HCT116 (cell line): ENCODE data around the gene CEP152. TPM values are rescaled to one million over a fixed set of nuclear protein-coding genes. Genes with fewer than 3 reads are reported as not detected.
"Not testable (repeated sequence)": the region's sequence is repeated elsewhere in the genome, so short reads cannot be mapped to it uniquely, and the experiment has no call there.

ENCODE experiments used
- ATAC-seq: fragments of 200-7000 bp; cut with Tn5 transposase; 2 replicates; pipeline ENCODE4 v1.9.1; 2020; ENCODE audit warnings: mild to moderate bottlenecking, moderate library complexity
- BruUV-seq: library from RNA; stranded (reverse); fragments of 400-500 nt; replicated peaks from 2 replicates; lab custom pipeline; 2021; lab: Mats Ljungman, UMichigan
- CTCF ChIA-PET: fragments of 300-600 bp; sonication (Branson Sonifier 250); formaldehyde crosslinking; loops from one replicate; lab custom pipeline; 2021; ENCODE audit warnings: antibody characterized with exemption; lab: Charles Lee
- POLR2A ChIA-PET: fragments of 300-600, 350-600 bp; sonication (Branson Sonifier 250); formaldehyde crosslinking; loops from one replicate; lab custom pipeline; 2021; ENCODE audit warnings: antibody characterized with exemption; lab: Charles Lee
- RAD21 ChIA-PET, 2 experiments: fragments of 300-600 bp; sonication (Branson Sonifier 250); formaldehyde crosslinking; loops; one replicate each; lab custom pipeline; 2023; ENCODE audit warnings: low total read pairs in 2 of 2; ENCODE audit not compliant: uncharacterized antibody in 2 of 2, unreplicated experiment in 2 of 2, low non-redundant PET in 1 of 2; lab: Charles Lee
- DNase-seq: peaks from one replicate; pipeline ENCODE4 v3.0.0-alpha.2; 2010; ENCODE audit warnings: low read depth, low spot score
- H2AFZ ChIP-seq: fragments of 200-600 bp; shearing (Covaris generic), sonication (generic); 2 replicates; pipeline ENCODE4 v1.6.1; 2017; ENCODE audit warnings: low read depth, mixed run types, mixed read lengths, antibody characterized with exemption, low read length; ENCODE audit not compliant: poor library complexity, severe bottlenecking
- H3K27ac ChIP-seq: 2 replicates; pipeline ENCODE4 v1.5.1; 2012; ENCODE audit warnings: low read depth, low read length
- H3K27me3 ChIP-seq: fragments of 200-600 bp; sonication (generic); 2 replicates; pipeline ENCODE4 v1.6.1; 2016; ENCODE audit warnings: mixed run types, low read length, mixed read lengths; ENCODE audit not compliant: insufficient read depth
- H3K36me3 ChIP-seq, 2 experiments: fragments of 200-500 bp in 1 of 2; fragments of 200-600 bp in 1 of 2; sonication (Bioruptor generic) in 1 of 2; sonication (generic) in 1 of 2; 2 replicates each; pipeline versions ENCODE4 v1.5.1 to v1.6.1; 2014 to 2016; ENCODE audit warnings: low read length in 2 of 2, inconsistent platforms in 1 of 2, mixed read lengths in 1 of 2, mixed run types in 1 of 2; ENCODE audit not compliant: insufficient read depth in 2 of 2, control insufficient read depth in 1 of 2
- H3K4me1 ChIP-seq, 2 experiments: fragments of 200-600 bp in 1 of 2; sonication (generic) in 1 of 2; 2 replicates each; pipeline versions ENCODE4 v1.5.1 to v1.6.1; 2012 to 2017; ENCODE audit warnings: low read length in 2 of 2, inconsistent platforms in 1 of 2, mild to moderate bottlenecking in 1 of 2, mixed read lengths in 1 of 2, mixed run types in 1 of 2, moderate library complexity in 1 of 2; ENCODE audit not compliant: insufficient read depth in 2 of 2, control insufficient read depth in 1 of 2
- H3K4me2 ChIP-seq: fragments of 200-600 bp; sonication (generic); 2 replicates; pipeline ENCODE4 v1.6.1; 2017; ENCODE audit warnings: mixed run types, low read length, mixed read lengths
- H3K4me3 ChIP-seq, 2 experiments: fragments of 200-600 bp in 1 of 2; sonication (generic) in 1 of 2; replicated peaks in 1 of 2; 2 replicates each; pipeline ENCODE4 v1.5.1; 2011 to 2016; ENCODE audit warnings: low read length in 2 of 2, control low read depth in 1 of 2, low read depth in 1 of 2, mild to moderate bottlenecking in 1 of 2, mixed read lengths in 1 of 2, mixed run types in 1 of 2
- H3K79me2 ChIP-seq: fragments of 200-600 bp; sonication (generic); 2 replicates; pipeline ENCODE4 v1.6.1; 2017; ENCODE audit warnings: mild to moderate bottlenecking, mixed run types, low read length, moderate library complexity, mixed read lengths; ENCODE audit not compliant: insufficient read depth
- H3K9ac ChIP-seq: fragments of 200-600 bp; sonication (generic); 2 replicates; pipeline ENCODE4 v1.6.1; 2016; ENCODE audit warnings: low read length, mixed read lengths
- H3K9me2 ChIP-seq: fragments of 200-600 bp; sonication (generic), shearing (Covaris generic); 2 replicates; pipeline ENCODE4 v1.6.1; 2017; ENCODE audit warnings: mixed run types, mild to moderate bottlenecking, moderate library complexity; ENCODE audit not compliant: insufficient read depth
- H3K9me3 ChIP-seq, 2 experiments: fragments of 200-500 bp in 1 of 2; fragments of 200-600 bp in 1 of 2; sonication (Bioruptor generic) in 1 of 2; sonication (generic) in 1 of 2; 2 replicates each; pipeline ENCODE4 v1.6.1; 2014 to 2017; ENCODE audit warnings: low read length in 2 of 2, mixed read lengths in 2 of 2, inconsistent platforms in 1 of 2, low read depth in 1 of 2, mild to moderate bottlenecking in 1 of 2, mixed run types in 1 of 2, moderate library complexity in 1 of 2; ENCODE audit not compliant: control insufficient read depth in 1 of 2, insufficient read depth in 1 of 2
- H4K20me1 ChIP-seq: fragments of 200-600 bp; sonication (generic), shearing (Covaris generic); 2 replicates; pipeline ENCODE4 v1.6.1; 2017; ENCODE audit warnings: mixed run types, mild to moderate bottlenecking, moderate library complexity; ENCODE audit not compliant: insufficient read depth
- CEBPB ChIP-seq: IDR thresholded peaks from 2 replicates; pipeline ENCODE4 v1.6.1; 2012; ENCODE audit warnings: low read depth
- EGR1 ChIP-seq: IDR thresholded peaks from 2 replicates; pipeline ENCODE4 v1.6.1; 2012; ENCODE audit warnings: low read depth
- FOSL1 ChIP-seq: IDR thresholded peaks from 2 replicates; pipeline ENCODE4 v1.6.1; 2012; ENCODE audit warnings: low read depth
- JUND ChIP-seq: IDR thresholded peaks from 2 replicates; pipeline ENCODE4 v1.6.1; 2012
- RAD21 ChIP-seq: IDR thresholded peaks from 2 replicates; pipeline ENCODE4 v1.6.1; 2012; ENCODE audit warnings: low read depth, mild to moderate bottlenecking
- SIN3A ChIP-seq: IDR thresholded peaks from 2 replicates; pipeline ENCODE4 v1.6.1; 2012; ENCODE audit warnings: low read depth
- SRF ChIP-seq: IDR thresholded peaks from 2 replicates; pipeline ENCODE4 v1.6.1; 2012; ENCODE audit warnings: low read depth
- TCF7L2 ChIP-seq: IDR thresholded peaks from 2 replicates; pipeline ENCODE4 v1.7.0; 2011; ENCODE audit warnings: borderline replicate concordance, inconsistent platforms; ENCODE audit not compliant: insufficient read depth, insufficient read length; ENCODE audit errors: extremely low read depth
- ZFX ChIP-seq: fragments of 450-650 bp; IDR thresholded peaks from 2 replicates; pipeline ENCODE4 v1.6.1; 2017
- intact Hi-C: fragments of 100-400 bp; cut with micrococcal nuclease; formaldehyde crosslinking; loops from 2 replicates; pipeline ENCODE4 v1.10.0; 2022
- total RNA-seq: library from RNA; stranded (reverse); gene quantifications from one replicate; pipeline ENCODE4 v1.2.1, GENCODE V29; 2021; ENCODE audit not compliant: unreplicated experiment
- TF ChIP-seq, protein P1 (sequence below), 3 experiments: fragments of 200-600 bp in 1 of 3; sonication (generic) in 1 of 3; IDR thresholded peaks in 2 of 3; conservative IDR thresholded peaks in 1 of 3; 2 replicates each; pipeline ENCODE4 v1.5.1; 2012 to 2017; ENCODE audit warnings: low read depth in 2 of 3, low read length in 2 of 3, antibody characterized with exemption in 1 of 3, borderline replicate concordance in 1 of 3, control low read depth in 1 of 3, mild to moderate bottlenecking in 1 of 3, mixed read lengths in 1 of 3, mixed run types in 1 of 3, moderate library complexity in 1 of 3; ENCODE audit not compliant: insufficient read depth in 1 of 3
- TF ChIP-seq, protein P2 (sequence below): IDR thresholded peaks from 2 replicates; pipeline ENCODE4 v1.6.1; 2011; ENCODE audit warnings: mild to moderate bottlenecking, low read length, moderate library complexity; ENCODE audit not compliant: insufficient replicate concordance; ENCODE audit errors: extremely low read depth
- TF ChIP-seq, protein P3 (sequence below): IDR thresholded peaks from 2 replicates; pipeline ENCODE4 v1.6.1; 2012; ENCODE audit warnings: low read depth

CEP152 gene
- total RNA-seq, 1 experiment from 2014 or later: 19.7 TPM

DNA sequence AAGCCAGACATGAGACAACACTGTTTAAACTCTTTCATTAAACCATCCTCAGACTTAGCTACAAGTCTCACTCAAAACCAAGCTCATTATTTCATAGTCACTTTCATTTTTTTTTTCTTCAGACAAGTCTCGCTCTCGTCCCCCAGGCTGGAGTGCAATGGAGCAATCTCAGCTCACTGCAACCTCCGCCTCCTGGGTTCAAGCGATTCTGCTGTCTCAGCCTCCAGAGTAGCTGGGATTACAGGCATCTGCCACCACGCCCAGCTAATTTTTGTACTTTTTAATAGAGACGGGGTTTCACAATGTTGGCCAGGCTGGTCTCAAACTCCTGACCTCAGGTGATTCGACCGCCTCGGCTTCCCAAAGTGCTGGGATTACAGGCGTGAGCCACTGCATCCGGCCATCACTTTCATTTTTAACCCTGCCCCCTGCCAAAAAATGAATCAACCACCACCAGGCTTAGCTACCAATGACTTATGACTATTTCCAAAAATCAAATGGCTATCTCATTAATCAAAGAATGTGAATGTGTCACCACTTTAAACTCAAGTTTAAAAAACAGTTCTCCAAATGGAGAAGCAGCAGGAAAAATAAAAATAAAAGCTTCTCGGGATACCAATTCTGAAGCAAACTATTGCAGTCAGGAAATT, 20.3 kb downstream of the CEP152 start:
- ATAC-seq, H3K9me3 ChIP-seq, H3K4me2 ChIP-seq, H3K4me1 ChIP-seq, DNase-seq, H3K79me2 ChIP-seq, RAD21 ChIA-PET, H3K9ac ChIP-seq, POLR2A ChIA-PET, H4K20me1 ChIP-seq, H3K9me2 ChIP-seq, H3K4me3 ChIP-seq, H3K27ac ChIP-seq, H3K27me3 ChIP-seq, H2AFZ ChIP-seq, BruUV-seq, intact Hi-C loops: not testable (repeated sequence)
- peaks cover 10 to 17% of the 10 kb centered on the region in 2 experiments; a peak in 3 of 4 replicates for H3K36me3 ChIP-seq
- CTCF ChIA-PET: interaction anchor here (3.2 kb wide), 1 partner anchor 11 kb away, joined by 10 read pairs; no protein-coding TSS in a partner anchor

DNA sequence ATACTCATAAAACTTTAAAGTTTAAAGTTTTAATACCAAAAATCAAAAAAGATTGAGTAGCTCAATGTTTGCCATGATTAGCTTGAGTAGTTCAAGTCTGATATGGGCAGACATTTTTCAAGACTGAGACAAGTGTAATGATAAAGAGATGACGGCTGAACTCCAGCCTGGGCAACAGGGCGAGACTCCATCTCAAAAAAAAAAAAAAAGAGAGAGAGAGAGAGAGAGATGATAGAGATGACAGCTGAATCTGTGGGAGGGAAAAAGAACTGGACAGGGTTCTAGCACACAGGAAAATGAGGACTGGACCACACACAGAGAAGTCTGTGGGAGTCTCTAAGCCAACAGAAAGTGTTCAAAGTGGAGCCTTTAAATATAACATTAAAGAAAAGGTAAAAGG, 25.2 kb downstream of the CEP152 start:
- H3K4me3 ChIP-seq: no peak overlapping the region
- no TSS peak for BruUV-seq
- ChIA-PET CTCF (no interaction called here), POLR2A (no interaction called here), RAD21 (no interaction called here)
- no peak overlapping the region for H3K27ac ChIP-seq
- peaks cover 21 to 26% of the 10 kb centered on the region in 2 experiments; a peak in 3 of 4 replicates for H3K36me3 ChIP-seq
- DNase-seq (no peak), ATAC-seq (no peak)
- H3K9me2 ChIP-seq: no peaks in the 10 kb centered on the region
- H3K9ac ChIP-seq: no peak overlapping the region
- no peak overlapping the region for H3K4me2 ChIP-seq
- H3K79me2 ChIP-seq: no peaks in the 10 kb centered on the region
- H3K4me1 ChIP-seq: no peaks in the 10 kb centered on the region
- H3K27me3 ChIP-seq: no peaks in the 10 kb centered on the region
- H4K20me1 ChIP-seq: no peaks in the 10 kb centered on the region
- H2AFZ ChIP-seq: no peak overlapping the region
- no peaks in the 10 kb centered on the region for H3K9me3 ChIP-seq
- intact Hi-C loops: no loop called here
- TF ChIP-seq, protein P1, sequence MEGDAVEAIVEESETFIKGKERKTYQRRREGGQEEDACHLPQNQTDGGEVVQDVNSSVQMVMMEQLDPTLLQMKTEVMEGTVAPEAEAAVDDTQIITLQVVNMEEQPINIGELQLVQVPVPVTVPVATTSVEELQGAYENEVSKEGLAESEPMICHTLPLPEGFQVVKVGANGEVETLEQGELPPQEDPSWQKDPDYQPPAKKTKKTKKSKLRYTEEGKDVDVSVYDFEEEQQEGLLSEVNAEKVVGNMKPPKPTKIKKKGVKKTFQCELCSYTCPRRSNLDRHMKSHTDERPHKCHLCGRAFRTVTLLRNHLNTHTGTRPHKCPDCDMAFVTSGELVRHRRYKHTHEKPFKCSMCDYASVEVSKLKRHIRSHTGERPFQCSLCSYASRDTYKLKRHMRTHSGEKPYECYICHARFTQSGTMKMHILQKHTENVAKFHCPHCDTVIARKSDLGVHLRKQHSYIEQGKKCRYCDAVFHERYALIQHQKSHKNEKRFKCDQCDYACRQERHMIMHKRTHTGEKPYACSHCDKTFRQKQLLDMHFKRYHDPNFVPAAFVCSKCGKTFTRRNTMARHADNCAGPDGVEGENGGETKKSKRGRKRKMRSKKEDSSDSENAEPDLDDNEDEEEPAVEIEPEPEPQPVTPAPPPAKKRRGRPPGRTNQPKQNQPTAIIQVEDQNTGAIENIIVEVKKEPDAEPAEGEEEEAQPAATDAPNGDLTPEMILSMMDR (IDR thresholded peaks at IDR 0.05 in 2 of 3, conservative IDR thresholded peaks at IDR 0.05 in 1 of 3; ENCODE audit: borderline replicate concordance in 1 of 3, insufficient read depth in 1 of 3, low read depth in 2 of 3, low read length in 2 of 3): no peak
- TF ChIP-seq TCF7L2 (no peak), RAD21 (no peak), JUND (no peak), FOSL1 (no peak), EGR1 (no peak), SIN3A (no peak), SRF (no peak), ZFX (no peak), CEBPB (no peak)
- TF ChIP-seq, protein P2, sequence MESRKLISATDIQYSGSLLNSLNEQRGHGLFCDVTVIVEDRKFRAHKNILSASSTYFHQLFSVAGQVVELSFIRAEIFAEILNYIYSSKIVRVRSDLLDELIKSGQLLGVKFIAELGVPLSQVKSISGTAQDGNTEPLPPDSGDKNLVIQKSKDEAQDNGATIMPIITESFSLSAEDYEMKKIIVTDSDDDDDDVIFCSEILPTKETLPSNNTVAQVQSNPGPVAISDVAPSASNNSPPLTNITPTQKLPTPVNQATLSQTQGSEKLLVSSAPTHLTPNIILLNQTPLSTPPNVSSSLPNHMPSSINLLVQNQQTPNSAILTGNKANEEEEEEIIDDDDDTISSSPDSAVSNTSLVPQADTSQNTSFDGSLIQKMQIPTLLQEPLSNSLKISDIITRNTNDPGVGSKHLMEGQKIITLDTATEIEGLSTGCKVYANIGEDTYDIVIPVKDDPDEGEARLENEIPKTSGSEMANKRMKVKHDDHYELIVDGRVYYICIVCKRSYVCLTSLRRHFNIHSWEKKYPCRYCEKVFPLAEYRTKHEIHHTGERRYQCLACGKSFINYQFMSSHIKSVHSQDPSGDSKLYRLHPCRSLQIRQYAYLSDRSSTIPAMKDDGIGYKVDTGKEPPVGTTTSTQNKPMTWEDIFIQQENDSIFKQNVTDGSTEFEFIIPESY: no peak
- TF ChIP-seq, protein P3, sequence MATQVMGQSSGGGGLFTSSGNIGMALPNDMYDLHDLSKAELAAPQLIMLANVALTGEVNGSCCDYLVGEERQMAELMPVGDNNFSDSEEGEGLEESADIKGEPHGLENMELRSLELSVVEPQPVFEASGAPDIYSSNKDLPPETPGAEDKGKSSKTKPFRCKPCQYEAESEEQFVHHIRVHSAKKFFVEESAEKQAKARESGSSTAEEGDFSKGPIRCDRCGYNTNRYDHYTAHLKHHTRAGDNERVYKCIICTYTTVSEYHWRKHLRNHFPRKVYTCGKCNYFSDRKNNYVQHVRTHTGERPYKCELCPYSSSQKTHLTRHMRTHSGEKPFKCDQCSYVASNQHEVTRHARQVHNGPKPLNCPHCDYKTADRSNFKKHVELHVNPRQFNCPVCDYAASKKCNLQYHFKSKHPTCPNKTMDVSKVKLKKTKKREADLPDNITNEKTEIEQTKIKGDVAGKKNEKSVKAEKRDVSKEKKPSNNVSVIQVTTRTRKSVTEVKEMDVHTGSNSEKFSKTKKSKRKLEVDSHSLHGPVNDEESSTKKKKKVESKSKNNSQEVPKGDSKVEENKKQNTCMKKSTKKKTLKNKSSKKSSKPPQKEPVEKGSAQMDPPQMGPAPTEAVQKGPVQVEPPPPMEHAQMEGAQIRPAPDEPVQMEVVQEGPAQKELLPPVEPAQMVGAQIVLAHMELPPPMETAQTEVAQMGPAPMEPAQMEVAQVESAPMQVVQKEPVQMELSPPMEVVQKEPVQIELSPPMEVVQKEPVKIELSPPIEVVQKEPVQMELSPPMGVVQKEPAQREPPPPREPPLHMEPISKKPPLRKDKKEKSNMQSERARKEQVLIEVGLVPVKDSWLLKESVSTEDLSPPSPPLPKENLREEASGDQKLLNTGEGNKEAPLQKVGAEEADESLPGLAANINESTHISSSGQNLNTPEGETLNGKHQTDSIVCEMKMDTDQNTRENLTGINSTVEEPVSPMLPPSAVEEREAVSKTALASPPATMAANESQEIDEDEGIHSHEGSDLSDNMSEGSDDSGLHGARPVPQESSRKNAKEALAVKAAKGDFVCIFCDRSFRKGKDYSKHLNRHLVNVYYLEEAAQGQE: no peak
